GM18519 (cell line): ENCODE measurements around the gene SPDEF.

Experiments used
- ATAC-seq: cut with Tn5 transposase; IDR thresholded peaks from one replicate; pipeline ENCODE4 v1.9.1; 2021; ENCODE audit warnings: mild to moderate bottlenecking, moderate library complexity; ENCODE audit not compliant: unreplicated experiment, low FRiP score

SPDEF gene

DNA sequence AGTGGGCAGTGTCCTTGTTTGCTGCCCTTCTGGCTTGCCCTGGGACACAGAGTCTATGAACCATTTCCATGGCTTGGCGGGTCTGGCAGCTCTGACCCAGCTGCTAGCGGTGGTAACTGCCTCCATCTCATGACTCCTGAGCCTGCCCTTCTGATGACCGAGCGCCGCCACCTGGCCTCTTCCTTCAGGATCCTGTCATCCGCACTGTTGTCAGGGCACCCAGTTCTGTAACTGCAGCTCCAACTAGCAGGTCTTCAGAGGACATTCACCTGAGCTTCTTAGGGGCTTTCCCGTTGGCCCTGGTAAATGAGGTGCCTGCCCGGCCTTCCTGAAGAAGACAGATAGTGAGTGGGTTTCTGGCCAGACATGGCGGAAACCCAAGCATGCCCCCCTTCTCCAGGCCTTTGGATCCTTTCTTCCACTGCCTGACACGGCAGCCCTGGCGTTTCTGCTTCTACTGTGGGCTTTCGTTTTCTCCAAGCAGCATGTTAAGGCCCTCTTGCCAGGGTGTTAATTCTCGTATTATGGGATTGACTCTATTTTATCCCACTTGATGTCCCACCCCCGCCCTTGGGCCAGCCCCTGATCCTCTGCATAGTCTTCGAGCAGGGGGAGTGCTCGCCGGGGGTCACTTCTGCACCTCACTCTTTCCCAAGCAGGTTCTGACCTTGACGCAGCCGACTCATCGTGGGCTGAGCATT is 65.6 kb downstream of the SPDEF start:
- no peak for ATAC-seq

DNA sequence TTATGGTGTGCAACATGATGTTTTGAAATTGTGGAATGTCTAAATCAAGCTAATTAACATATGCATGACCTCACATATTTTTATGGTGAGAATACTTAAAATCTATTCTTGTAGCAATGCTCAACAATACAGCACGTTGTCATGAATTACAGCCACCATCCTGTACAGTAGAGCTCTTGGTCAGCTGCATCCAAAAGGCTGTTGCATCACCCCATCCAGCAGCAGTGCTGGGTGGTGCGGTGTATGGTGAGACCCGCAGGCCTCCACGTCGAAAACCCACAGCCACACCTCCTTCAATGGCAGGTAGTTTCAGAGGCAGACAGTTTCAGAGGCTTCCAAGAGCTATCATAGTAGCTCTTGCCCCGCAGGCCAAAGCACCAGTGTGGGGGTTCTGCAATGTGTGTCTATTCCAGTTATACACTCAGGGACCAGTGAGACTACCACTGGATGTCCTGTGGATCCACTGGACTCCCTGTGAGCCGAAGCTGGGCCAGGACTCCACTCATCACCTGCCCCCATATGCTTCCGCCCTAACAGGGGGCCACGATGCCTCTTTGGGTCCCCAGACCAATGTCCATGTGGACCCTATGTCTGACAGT is 66.8 kb downstream of the SPDEF start:
- no peak for ATAC-seq
